GM23248 (cell line): ENCODE data around the gene KIF13A. TPM values are rescaled to one million over a fixed set of nuclear protein-coding genes. Genes with fewer than 3 reads are reported as not detected.
A peak's percentile ranks its signal among the peaks of the same experiment; 100 is the strongest.

Experiments used
- DNase-seq: peaks from one replicate; pipeline ENCODE4 v3.0.0-alpha.2; 2015
- H2AFZ ChIP-seq: fragments of 200-600 bp; sonication (generic); 2 replicates; pipeline ENCODE4 v1.6.1; 2016; ENCODE audit warnings: antibody characterized with exemption
- H3F3A ChIP-seq: fragments of 200-600 bp; sonication (generic); 2 replicates; pipeline ENCODE4 v1.6.1; 2016; ENCODE audit warnings: mild to moderate bottlenecking, antibody characterized with exemption, mixed run types; ENCODE audit not compliant: insufficient read depth
- H3K27ac ChIP-seq: fragments of 200-600 bp; sonication (generic); 2 replicates; pipeline ENCODE4 v1.5.1; 2016; ENCODE audit warnings: mild to moderate bottlenecking
- H3K27me3 ChIP-seq: fragments of 200-600 bp; sonication (generic); replicated peaks from 2 replicates; pipeline ENCODE4 v1.6.1; 2016; ENCODE audit warnings: mild to moderate bottlenecking; ENCODE audit not compliant: insufficient read depth
- H3K36me3 ChIP-seq: fragments of 200-600 bp; sonication (generic); 2 replicates; pipeline ENCODE4 v1.6.1; 2016; ENCODE audit warnings: low read depth, mild to moderate bottlenecking
- H3K4me1 ChIP-seq: fragments of 200-600 bp; sonication (generic); 2 replicates; pipeline ENCODE4 v1.6.1; 2016; ENCODE audit warnings: mild to moderate bottlenecking; ENCODE audit not compliant: insufficient read depth
- H3K4me2 ChIP-seq: fragments of 200-600 bp; sonication (generic); one replicate; pipeline ENCODE4 v1.6.1; 2016; ENCODE audit warnings: mild to moderate bottlenecking; ENCODE audit not compliant: unreplicated experiment
- H3K4me3 ChIP-seq: fragments of 200-600 bp; sonication (generic); 2 replicates; pipeline ENCODE4 v1.5.1; 2016; ENCODE audit warnings: mild to moderate bottlenecking
- H3K79me2 ChIP-seq: fragments of 200-600 bp; sonication (generic); 2 replicates; pipeline ENCODE4 v1.6.1; 2016; ENCODE audit warnings: mild to moderate bottlenecking; ENCODE audit not compliant: insufficient read depth
- H3K9ac ChIP-seq: fragments of 200-600 bp; sonication (generic); 2 replicates; pipeline ENCODE4 v1.6.1; 2016; ENCODE audit warnings: mild to moderate bottlenecking
- H3K9me2 ChIP-seq: fragments of 200-600 bp; sonication (generic); 2 replicates; pipeline ENCODE4 v1.6.1; 2016; ENCODE audit warnings: mixed run types, mild to moderate bottlenecking, moderate library complexity; ENCODE audit not compliant: insufficient read depth
- H3K9me3 ChIP-seq: fragments of 200-600 bp; sonication (generic); one replicate; pipeline ENCODE4 v1.6.1; 2017; ENCODE audit warnings: low read depth
- H4K20me1 ChIP-seq: fragments of 200-600 bp; sonication (generic); 2 replicates; pipeline ENCODE4 v1.6.0; 2016; ENCODE audit not compliant: insufficient read depth
- EZH2 ChIP-seq: fragments of 200-600 bp; sonication (generic); IDR thresholded peaks from 2 replicates; pipeline ENCODE4 v1.6.1; 2018; ENCODE audit warnings: antibody characterized with exemption, mild to moderate bottlenecking; ENCODE audit not compliant: insufficient read depth, poor library complexity, severe bottlenecking
- EZH2phosphoT487 ChIP-seq: fragments of 200-600 bp; sonication (generic); IDR thresholded peaks from 2 replicates; pipeline ENCODE4 v1.6.1; 2018; ENCODE audit warnings: antibody characterized with exemption, moderate library complexity, mild to moderate bottlenecking, low read depth; ENCODE audit not compliant: insufficient read depth
- WGBS, 2 experiments: methylation state at CpG; one replicate each; pipeline ENCODE4 v1.1.6; 2015 to 2017; ENCODE audit warnings: low lambda C conversion rate in 2 of 2, low coverage in 1 of 2; ENCODE audit errors: missing lambda C conversion rate in 2 of 2; 5-methylcytosine and 5-hydroxymethylcytosine counted together
- in situ Hi-C: fragments of 300-500 bp; cut with MboI; formaldehyde crosslinking; loops from 2 replicates; pipeline ENCODE4 v1.15.0; 2020
- polyA plus RNA-seq: library from polyadenylated mRNA; unstranded; fragments of >200 nt; fragmentation: Nextera tagmentation; extraction: Ambion mirVana; gene quantifications from 2 replicates; pipeline ENCODE4 v1.2.1, GENCODE V29; 2016
- total RNA-seq: library from RNA; depleted of rRNA; stranded (reverse); fragments of >200 nt; shearing (Covaris generic); gene quantifications from 2 replicates; pipeline ENCODE4 v1.2.3, GENCODE V29; 2014

Gene KIF13A
- total and polyA plus RNA-seq, 2 experiments from 2014 or later = 5.0 to 46.0 TPM

DNA sequence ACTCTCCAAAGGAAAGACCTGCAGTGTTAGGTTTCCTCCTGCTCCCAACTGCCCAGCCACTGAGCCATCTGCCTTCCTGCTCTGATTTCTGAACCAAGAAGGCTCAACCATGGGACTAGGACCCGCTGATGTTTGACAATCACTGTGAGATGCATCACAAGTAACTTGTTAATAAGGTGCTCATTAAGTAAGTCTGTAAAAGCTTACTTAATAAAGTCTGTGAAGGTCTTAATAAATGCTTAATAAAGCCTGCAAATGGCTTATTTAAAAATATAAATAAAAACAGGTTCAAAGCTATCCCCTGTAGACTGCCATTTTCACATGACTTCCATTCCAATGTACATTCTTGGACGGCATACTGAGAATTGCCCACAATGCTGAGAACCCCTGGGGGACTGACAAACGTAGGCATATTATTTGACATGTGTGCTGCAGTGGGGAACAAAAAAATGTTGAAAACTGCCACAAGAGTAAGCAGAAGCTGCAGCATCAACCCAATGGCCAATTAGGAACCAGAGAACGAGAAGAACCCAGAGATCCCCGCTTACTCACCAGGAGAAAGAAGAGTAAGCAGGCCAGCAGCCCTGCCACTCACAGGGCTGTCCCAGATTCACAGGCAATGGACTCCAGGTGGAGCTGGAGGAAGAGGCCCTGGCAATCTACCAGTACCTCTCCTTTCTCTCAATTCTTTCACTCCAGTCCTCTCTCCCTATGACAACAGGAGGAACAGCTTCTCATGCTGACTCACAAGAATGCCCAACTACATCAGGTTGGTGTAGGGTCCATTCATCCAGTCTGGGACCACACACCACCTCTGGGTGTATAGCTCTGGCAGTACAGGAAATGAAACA lies 19.5 kb downstream of the KIF13A start:
- Histone ChIP-seq H4K20me1 (no peaks in the 10 kb centered on the region), H3K27ac (no peak overlapping the region)
- peak; percentile 34 for DNase-seq

GRCh38 chr6:17966451-17966850 lies 21.0 kb downstream of the KIF13A start:
- DNase-seq = no peak
- Histone ChIP-seq H3K4me3 (no peak overlapping the region), H3K27ac (no peak overlapping the region), H2AFZ (no peak overlapping the region), H3K9ac (no peak overlapping the region), H3K4me2 (no peak overlapping the region), H3K27me3 (no peaks in the 10 kb centered on the region), H3K9me3 (no peaks in the 10 kb centered on the region), H3K9me2 (no peaks in the 10 kb centered on the region), H3F3A (peaks cover 63% of the 10 kb centered on the region), H3K36me3 (no peaks in the 10 kb centered on the region), H3K4me1 (peaks cover 82% of the 10 kb centered on the region), H3K79me2 (peaks cover 96% of the 10 kb centered on the region), H4K20me1 (no peaks in the 10 kb centered on the region)
- no peak for TF ChIP-seq EZH2phosphoT487
- TF ChIP-seq EZH2 = no peak
- in situ Hi-C loops = no loop called here
- WGBS, 2 experiments = 60% methylated on average over 2 of the region's 2 CpGs

More for the DNA sequence above, 19.5 kb downstream of the KIF13A start:
- Histone ChIP-seq H3K9me3 (no peaks in the 10 kb centered on the region), H3K79me2 (peaks cover 100% of the 10 kb centered on the region), H3K4me1 (peaks cover 84% of the 10 kb centered on the region), H3K4me3 (no peak overlapping the region), H3K27me3 (no peaks in the 10 kb centered on the region), H3K9me2 (no peaks in the 10 kb centered on the region), H3F3A (peaks cover 60% of the 10 kb centered on the region), H3K9ac (no peak overlapping the region), H2AFZ (no peak overlapping the region), H3K4me2 (no peak overlapping the region), H3K36me3 (no peaks in the 10 kb centered on the region)
- 81 to 87% methylated on average over 5 of the region's 5 CpGs for WGBS, 2 experiments
- no peak for TF ChIP-seq EZH2phosphoT487
- TF ChIP-seq EZH2 = no peak
- in situ Hi-C loops = no loop called here

- peak overlapping the region; percentile 46 for H3K4me2 ChIP-seq
- no peaks in the 10 kb centered on the region for H4K20me1 ChIP-seq
- DNase-seq = peak; percentile 87
- no peak for TF ChIP-seq EZH2
- 0 out of 2 replicates have a peak, but pooled peaks have one; percentile 59 for TF ChIP-seq EZH2phosphoT487
- in situ Hi-C loops = no loop called here
- H3K79me2 ChIP-seq = peaks cover 96% of the 10 kb centered on the region
- H3K4me1 ChIP-seq = peaks cover 74% of the 10 kb centered on the region
- peaks cover 64% of the 10 kb centered on the region for H3F3A ChIP-seq
- H2AFZ ChIP-seq = no peak overlapping the region
- peak overlapping the region; percentile 20 for H3K9ac ChIP-seq
- H3K36me3 ChIP-seq = no peaks in the 10 kb centered on the region
- H3K4me3 ChIP-seq = no peak overlapping the region; the same call in 1 of the 2 replicates
- no peaks in the 10 kb centered on the region for H3K9me3 ChIP-seq
- H3K9me2 ChIP-seq = no peaks in the 10 kb centered on the region
- no peaks in the 10 kb centered on the region for H3K27me3 ChIP-seq
- H3K27ac ChIP-seq = peak overlapping the region; percentile 78
Observed at GRCh38 chr6:17965397-17965796, 22.0 kb downstream of the KIF13A start.

DNA sequence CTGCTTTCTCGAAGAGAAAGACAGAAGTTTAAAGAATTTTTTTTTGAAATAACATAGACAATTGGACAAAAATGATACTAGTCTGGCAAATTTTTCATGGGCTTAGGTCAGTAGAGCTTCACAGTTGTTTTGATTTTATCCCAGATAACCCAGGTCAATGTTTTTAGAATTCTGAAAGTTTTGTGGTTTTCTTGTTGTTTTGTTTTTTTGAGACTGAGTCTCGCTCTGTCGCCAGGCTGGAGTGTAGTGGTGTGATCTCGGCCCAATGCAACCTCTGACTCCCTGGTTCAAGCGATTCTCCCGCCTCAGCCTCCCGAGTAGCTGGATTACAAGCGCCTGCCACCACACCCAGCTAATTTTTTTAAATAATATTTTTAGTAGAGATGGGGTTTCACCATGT lies 22.8 kb downstream of the KIF13A start:
- Histone ChIP-seq H2AFZ (no peak overlapping the region), H3K4me3 (no peak overlapping the region; the same call in 1 of the 2 replicates), H3K27ac (peak overlapping the region; percentile 78), H4K20me1 (no peaks in the 10 kb centered on the region), H3K9me2 (no peaks in the 10 kb centered on the region), H3K9me3 (no peaks in the 10 kb centered on the region), H3K4me1 (peaks cover 71% of the 10 kb centered on the region), H3F3A (peaks cover 70% of the 10 kb centered on the region), H3K9ac (peak overlapping the region; percentile 20), H3K36me3 (no peaks in the 10 kb centered on the region), H3K4me2 (peak overlapping the region; percentile 46), H3K27me3 (no peaks in the 10 kb centered on the region), H3K79me2 (peaks cover 96% of the 10 kb centered on the region)
- TF ChIP-seq EZH2 (no peak), EZH2phosphoT487 (no peak)
- in situ Hi-C loops = no loop called here
- WGBS, 2 experiments = 71 to 88% methylated on average over 8 of the region's 8 CpGs
- no peak for DNase-seq
